Activated naive CD8-positive, alpha-beta T cell treated with anti-CD3 and anti-CD28 coated beads, Interleukin-2, amount 50 U/mL, for 16 hours (primary cell): ENCODE data around the gene COLGALT1.
"Not testable (repeated sequence)": the region's sequence is repeated elsewhere in the genome, so short reads cannot be mapped to it uniquely, and the experiment has no call there.

Source experiments
- DNase-seq: peaks from one replicate; pipeline ENCODE4 v3.0.0-alpha.2; 2020; ENCODE audit warnings: low read depth, low spot score

COLGALT1 gene

GRCh38 chr19:17560205-17560595, 4.8 kb downstream of the COLGALT1 start:
- DNase-seq = no peak

DNA sequence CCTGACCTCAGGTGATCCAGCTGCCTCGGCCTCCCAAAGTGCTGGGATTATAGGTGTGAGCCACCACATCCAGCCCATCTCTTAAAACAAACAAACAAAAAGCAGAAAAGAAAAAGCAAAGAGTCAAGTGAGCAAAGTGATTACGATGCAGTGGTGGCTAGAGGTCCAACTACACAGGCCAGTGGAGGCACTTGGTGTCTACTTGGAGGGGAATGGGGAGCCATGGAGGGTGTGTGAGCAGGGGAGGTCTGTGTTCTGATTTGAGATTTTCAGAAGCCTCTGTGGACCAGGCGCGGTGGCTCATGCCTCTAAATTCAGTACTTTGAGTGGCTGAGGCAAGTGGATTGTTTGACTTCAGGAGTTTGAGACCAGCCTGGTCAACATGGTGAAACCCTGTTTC, 6.6 kb downstream of the COLGALT1 start:
- DNase-seq = no peak

GRCh38 chr19:17562561-17562960, 7.1 kb downstream of the COLGALT1 start:
- no peak for DNase-seq

DNA sequence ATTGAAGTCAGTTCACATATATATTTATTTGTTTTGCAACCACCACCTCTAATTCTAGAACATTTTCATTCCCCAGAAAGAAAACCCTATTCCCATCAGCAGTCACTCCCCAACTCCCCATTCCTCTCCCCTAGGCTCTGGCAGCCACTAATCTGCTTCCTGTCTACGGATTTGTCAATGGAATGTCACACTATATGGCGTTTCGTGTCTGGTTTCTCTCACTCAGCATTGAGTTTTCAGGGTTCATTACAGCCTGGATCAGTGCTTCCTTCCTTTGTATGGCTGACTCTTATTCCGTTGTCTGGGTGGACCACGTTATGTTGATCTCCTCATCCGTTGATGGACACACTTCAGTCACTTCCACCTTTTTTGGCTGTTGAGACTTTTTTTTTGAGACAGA, 9.3 kb downstream of the COLGALT1 start:
- no peak for DNase-seq

GRCh38 chr19:17565611-17566010, 10.2 kb downstream of the COLGALT1 start:
- DNase-seq = no peak

- no peak for DNase-seq
These were observed 12.5 kb downstream of the COLGALT1 start for GRCh38 chr19:17567940-17568339.

DNA sequence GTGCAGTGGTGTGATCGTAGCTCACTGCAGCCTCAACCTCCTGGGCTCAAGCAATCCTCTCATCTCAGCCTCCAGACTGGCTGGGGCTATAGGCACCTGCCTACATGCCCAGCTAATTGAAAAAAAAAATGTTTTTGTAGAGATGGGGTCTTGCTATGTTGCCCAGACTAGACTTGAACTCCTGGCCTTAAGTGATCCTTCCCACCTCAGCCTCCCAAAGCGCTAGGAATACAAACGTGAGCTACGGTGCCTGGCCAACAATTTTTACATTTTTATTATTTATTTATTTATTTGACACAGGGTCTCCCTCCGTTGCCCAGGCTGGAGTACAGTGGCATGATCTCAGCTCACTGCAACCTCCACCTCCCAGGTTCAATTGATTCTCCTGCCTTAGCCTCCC, 14.8 kb downstream of the COLGALT1 start:
- not testable (repeated sequence) for DNase-seq

DNA sequence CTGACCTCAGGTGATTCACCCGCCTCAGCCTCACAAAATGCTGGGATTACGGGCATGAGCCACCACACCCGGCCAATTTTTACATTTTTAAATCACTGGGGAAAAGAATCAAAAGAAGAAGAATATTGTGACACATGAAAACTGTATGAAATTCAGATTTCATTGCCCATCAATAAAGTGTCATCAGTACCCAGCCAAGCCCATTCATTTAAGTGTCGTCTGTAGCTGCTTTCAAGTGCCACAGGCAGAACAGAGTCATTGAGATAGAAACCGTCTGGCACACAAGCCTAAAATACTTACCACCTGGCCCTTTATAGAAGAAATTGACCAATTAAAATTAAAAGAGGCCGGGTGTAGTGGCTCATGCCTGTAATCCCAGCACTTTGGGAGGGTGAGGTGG, 15.3 kb downstream of the COLGALT1 start:
- no peak for DNase-seq

GRCh38 chr19:17572638-17573037, 17.2 kb downstream of the COLGALT1 start:
- DNase-seq = no peak

DNA sequence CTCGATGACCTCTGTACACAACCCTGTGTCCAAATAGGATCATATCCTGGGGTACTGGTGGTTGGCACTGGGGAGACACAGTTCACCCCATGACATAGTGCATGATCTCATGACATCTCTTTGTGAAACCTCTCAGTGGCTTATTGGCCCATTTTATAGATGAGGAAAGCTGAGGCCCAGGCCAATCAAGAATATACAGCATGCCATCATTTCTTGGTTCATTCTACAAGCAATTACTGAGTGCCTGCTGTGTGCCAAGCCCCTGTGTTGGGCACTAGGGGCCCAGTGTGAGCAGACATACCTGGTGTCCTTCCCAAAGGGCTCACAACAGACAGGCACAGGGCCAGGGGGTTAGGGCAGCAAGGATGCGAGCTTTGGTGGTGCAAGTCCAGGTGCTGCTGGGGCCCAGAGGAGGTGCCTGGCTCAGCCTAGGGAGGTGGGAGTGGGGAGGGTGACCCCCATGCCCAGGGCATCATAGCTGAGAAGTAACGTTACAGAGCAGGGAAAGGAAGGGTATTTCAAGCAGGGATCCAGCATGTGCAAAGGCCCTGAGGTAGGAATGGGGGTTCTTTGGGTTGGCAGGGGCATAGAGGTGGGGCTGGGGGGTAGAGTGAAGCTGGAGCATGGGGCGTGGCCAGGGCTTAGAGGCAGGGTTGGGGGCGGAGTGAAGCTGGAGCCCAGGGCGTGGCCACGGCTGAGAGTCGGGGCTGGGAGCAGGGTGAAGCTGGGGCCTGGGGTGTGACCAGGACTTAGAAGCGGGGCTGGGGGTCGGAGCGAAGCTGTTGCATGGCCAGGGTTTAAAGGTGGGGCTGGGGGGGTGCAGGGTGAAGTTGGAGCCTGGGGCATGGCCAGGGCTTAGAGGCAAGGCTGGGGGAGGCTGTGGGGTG, 20.7 kb downstream of the COLGALT1 start:
- no peak for DNase-seq

DNA sequence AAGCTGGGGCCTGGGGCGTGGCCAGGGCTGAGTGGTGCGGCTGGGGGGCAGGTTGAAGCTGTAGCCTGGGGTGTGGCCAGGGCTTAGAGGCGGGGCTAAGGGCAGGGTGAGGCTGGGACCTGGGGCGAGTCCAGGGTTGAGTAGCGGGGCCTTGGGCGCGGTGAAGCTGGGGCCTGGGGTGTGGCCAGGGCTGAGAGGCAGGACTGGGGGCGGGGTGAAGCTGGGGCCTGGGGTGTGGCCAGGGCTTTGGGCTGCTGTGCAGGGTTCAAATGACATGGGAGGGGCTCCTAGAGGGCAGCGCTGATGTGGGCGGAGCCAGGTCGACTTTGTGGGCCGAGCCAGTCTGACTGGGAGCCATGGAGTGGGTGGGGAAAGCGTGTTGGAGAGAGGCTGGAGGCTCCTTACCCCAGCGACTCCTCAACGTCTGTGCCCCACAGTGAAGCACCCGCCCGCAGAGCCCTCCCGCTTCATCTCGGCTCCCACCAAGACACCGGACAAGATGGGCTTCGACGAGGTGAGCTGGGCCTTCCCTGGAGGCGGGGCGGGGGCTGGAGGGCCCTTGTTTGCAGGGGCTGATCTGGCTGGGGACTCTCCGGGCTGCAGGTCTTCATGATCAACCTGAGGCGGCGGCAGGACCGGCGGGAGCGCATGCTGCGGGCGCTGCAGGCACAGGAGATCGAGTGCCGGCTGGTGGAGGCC, 21.5 kb downstream of the COLGALT1 start:
- DNase-seq = no peak

DNA sequence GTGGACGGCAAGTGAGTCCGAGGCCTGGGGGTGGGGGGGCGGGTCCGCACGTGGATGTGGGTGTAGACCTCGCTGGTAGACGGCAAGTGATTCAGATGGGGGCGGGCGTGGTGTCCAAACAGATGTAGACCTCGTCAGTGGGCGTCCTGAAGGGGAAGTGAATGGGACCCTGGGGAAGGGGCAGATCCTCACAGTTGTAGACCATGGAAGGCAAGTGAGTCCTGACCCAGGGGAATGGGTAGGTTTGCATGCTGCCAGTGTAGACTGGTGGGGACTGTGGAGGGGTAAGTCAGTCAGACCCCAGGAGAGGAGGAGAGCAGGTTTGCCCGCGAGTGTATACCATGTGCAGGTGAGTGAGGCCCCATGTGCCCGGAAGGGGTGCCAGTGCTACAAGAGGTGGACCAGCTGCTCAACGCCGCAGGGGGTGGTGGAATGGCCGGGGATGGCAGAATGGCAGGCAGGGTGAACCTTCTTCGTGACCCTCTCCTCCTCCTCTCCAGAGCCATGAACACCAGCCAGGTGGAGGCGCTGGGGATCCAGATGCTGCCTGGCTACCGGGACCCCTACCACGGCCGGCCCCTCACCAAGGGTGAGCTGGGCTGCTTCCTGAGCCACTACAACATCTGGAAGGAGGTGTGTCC, 22.1 kb downstream of the COLGALT1 start:
- DNase-seq = no peak

GRCh38 chr19:17579661-17580244, 24.3 kb downstream of the COLGALT1 start:
- no peak for DNase-seq

- no peak for DNase-seq
These were observed 25.2 kb downstream of the COLGALT1 start for GRCh38 chr19:17580470-17581144.

DNA sequence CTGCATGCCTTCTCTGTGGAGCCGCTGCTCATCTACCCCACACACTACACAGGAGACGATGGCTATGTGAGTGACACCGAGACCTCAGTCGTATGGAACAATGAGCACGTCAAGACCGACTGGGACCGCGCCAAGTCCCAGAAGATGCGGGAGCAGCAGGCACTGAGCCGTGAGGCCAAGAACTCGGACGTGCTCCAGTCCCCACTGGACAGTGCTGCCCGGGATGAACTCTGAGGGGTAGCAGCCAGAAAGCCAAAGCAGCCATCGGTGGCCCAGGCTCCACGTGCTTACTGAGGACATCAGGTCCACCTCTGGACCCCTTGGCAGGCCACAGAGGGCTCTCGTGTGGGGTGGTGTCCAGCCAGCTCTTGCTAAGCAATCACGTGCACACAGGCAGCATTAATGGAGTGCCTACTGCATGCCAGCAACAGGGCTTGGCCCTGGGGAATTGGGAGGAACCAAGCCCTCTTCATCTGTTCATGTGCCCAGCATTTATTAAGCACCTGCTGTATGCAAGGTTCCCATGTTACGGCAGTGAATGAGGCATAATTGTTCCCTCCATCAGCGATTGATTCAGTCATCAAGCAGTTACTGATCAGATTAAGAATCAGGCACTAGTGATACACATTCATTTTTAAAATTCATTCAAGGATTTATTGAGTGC, 25.9 kb downstream of the COLGALT1 start:
- no peak for DNase-seq

DNA sequence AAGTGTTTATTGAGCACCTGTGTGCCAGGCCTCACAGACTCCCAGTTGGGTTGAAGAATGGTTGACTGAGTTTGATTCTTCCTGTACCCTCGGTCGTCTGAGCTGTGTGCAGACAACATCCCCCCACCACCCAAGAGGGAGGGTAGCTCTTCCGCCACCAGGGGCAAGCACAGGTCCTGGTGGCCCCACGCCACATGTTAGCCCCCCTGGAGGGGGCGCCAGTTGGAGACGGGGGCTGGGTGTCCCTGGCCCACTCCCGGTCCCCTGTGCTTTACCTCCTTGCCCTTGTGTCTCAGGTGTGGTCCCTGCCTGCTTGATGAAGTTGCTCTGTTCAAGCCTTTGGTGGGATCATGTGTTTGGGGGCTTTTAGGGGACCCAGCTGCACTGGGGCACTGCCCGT, 27.2 kb downstream of the COLGALT1 start:
- DNase-seq = no peak

- no peak for DNase-seq
These were observed 28.7 kb downstream of the COLGALT1 start for GRCh38 chr19:17584132-17584531.

DNA sequence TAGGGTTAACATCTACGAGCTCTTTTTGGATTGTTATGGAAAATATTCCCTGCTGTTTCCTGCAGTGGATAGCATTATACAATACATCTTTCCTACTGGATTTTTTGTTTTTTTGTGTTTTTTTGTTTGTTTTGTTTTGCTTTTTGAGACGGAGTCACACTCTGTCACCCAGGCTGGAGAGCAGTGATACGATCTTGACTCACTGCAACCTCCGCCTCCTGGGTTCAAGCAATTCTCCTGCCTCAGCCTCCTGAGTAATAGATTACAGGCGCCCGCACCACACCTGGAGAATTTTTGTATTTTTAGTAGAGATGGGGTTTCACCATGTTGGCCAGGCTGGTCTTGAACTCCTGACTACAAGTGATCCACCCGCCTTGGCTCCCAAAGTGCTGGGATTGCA, 29.9 kb downstream of the COLGALT1 start:
- DNase-seq = not testable (repeated sequence)

DNA sequence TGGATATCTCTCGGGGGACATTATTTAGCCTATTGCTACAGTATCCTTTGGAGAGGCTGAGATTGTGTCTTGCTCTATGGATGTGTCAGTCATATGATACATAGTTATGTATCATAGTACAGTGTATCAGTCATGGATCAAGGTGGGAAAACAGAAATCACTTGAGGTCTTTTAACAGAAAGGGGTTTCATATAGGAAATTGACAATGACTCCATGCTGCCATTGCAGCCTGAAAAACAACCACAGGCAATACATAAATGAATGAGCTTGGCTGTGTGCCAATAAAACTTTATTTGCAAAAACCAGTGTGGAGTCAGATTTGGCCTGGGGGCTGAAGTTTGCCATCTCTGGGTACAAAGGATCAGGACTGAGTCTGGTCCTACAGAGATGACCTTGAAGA, 35.4 kb downstream of the COLGALT1 start:
- no peak for DNase-seq

- DNase-seq = not testable (repeated sequence)
These were observed 38.8 kb downstream of the COLGALT1 start for GRCh38 chr19:17594296-17594695.

DNA sequence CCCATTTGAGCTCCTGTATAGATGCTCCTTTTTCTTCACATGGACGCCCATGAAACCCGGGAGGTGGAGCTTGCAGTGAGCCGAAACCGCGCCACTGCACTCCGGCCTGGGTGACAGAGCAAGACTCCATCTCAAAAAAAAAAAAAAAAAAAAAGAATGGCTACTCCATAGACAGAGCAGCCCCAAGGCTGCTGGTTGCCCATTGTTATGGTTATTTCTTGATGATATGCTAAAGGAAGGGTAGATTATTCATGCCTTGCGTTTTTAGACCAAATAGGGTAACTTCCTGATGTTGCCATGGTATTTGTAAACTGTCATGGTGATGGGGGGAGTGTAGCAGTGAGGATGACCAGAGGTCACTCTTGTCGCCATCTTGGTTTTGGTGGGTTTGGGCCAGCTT, 42.6 kb downstream of the COLGALT1 start:
- DNase-seq = not testable (repeated sequence)
